DOHH2 (cell line): ENCODE measurements around the gene CRYBA2.

Experiments used
- EZH2phosphoT487 ChIP-seq: fragments of 200-600 bp; sonication (generic); IDR thresholded peaks from 2 replicates; pipeline ENCODE4 v1.6.1; 2017; ENCODE audit warnings: borderline replicate concordance, mild to moderate bottlenecking, antibody characterized with exemption, low read length, moderate library complexity, mixed read lengths
- TF ChIP-seq, protein P1 (sequence below): fragments of 200-600 bp; sonication (generic); IDR thresholded peaks from one replicate; pipeline ENCODE4 v1.5.1; 2014; ENCODE audit warnings: antibody characterized with exemption, mild to moderate bottlenecking, low read depth, low read length; ENCODE audit not compliant: poor library complexity, severe bottlenecking

DNA sequence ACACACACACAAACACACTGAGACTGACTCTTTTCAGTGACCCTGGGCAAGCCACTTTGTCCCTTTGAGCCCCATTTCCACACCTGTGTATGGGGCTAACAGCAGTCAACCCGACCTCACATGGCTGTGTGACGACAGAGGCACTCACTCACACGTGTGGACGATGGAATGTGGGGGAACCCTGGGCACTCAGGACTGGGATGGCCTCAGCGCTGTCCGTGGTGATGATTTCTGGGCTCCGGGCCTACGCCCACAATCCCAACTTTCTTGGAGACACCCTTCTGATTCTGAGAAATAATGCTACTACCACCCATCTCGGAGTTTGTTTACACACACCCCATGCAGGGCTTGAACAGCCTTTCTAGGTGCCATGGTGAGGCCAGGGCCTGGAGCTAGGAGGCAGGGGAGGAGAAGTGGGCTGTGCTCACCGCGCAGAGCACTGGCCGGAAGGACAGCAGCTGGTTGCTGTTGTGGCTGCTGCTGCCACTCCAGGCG lies 1.5 kb downstream of the CRYBA2 start:
- TF ChIP-seq, protein P1, sequence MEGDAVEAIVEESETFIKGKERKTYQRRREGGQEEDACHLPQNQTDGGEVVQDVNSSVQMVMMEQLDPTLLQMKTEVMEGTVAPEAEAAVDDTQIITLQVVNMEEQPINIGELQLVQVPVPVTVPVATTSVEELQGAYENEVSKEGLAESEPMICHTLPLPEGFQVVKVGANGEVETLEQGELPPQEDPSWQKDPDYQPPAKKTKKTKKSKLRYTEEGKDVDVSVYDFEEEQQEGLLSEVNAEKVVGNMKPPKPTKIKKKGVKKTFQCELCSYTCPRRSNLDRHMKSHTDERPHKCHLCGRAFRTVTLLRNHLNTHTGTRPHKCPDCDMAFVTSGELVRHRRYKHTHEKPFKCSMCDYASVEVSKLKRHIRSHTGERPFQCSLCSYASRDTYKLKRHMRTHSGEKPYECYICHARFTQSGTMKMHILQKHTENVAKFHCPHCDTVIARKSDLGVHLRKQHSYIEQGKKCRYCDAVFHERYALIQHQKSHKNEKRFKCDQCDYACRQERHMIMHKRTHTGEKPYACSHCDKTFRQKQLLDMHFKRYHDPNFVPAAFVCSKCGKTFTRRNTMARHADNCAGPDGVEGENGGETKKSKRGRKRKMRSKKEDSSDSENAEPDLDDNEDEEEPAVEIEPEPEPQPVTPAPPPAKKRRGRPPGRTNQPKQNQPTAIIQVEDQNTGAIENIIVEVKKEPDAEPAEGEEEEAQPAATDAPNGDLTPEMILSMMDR: no peak
- TF ChIP-seq EZH2phosphoT487: 0 out of 2 replicates have a peak, but pooled peaks have one; percentile 46
